ENCODE data around the gene IRGC.

The IRGC gene

GRCh38 chr19:43735957-43736356 lies 20.1 kb downstream of the IRGC start:
- no peak for TF ChIP-seq CTCF (conservative IDR thresholded peaks at IDR 0.05)
- no peak overlapping the region for H3K27ac ChIP-seq

DNA sequence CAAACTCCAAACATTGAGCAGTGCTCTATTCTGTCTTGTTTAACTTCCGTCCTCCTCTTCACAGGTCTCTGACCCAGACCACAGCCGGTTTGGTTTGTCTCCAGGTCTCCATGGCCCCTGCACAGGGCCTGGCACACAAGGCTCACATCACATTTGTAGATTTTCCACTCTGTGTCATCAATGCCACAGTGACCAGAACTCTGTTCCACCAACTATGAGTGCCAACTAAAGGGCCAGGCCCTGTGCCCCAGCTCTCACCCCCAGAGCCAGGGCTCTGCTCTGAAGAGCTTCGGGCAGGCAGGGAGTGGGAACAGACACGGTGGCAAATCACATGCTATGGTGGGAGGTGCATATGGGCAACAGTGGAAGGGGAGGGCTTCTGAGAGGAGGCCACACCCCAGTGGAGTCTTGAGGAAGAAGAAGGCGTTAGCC lies 22.9 kb downstream of the IRGC start:
- TF ChIP-seq CTCF (conservative IDR thresholded peaks at IDR 0.05) = no peak
- no peak overlapping the region for H3K27ac ChIP-seq

DNA sequence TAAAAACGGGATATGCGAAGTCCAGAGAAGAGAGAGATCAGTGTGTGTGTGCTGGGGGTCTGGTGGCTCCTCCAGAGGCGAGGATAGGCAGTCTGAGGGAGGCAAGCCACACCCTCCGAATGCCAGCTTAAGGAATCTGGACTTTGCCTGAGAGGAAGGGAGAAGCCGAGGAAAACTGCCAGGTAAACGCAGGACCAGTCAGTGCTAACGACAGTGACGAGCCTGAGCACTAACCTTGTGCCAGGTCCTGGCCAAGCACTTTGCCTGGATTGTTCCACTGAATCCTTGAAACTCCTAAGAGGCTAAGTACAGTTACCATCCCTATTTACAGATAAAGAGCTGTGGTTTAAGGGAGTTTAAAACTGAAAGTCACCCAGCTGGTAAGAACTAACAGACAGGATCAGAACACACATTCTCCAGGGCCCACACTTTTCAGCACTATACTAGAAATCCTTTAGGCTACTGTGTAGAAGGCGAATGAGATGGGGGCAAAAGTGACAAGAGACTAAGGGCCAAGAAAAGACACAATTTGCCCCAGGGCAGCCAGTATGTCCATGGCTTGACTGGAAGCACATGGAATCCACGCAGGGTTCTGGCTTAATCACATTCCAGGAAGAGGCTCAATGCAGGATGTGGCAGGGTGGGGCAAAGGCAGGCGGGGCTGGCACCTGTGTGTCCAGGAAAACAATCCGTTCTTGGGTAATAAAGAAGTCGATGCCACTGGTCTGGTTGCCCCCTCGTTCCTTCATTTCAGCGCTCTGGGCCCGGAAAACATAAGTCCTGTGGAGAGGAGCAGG lies 23.8 kb downstream of the IRGC start:
- no peak overlapping the region for H3K27ac ChIP-seq
- no peak for TF ChIP-seq CTCF (conservative IDR thresholded peaks at IDR 0.05)

- TF ChIP-seq CTCF (conservative IDR thresholded peaks at IDR 0.05) = no peak
Observed at GRCh38 chr19:43741075-43741825, 25.4 kb downstream of the IRGC start.

GRCh38 chr19:43743059-43743458 lies 27.2 kb downstream of the IRGC start:
- H3K27ac ChIP-seq = no peak overlapping the region
- TF ChIP-seq CTCF (conservative IDR thresholded peaks at IDR 0.05) = no peak

More at GRCh38 chr19:43741075-43741825, 25.4 kb downstream of the IRGC start:
- H3K27ac ChIP-seq = no peak overlapping the region

DNA sequence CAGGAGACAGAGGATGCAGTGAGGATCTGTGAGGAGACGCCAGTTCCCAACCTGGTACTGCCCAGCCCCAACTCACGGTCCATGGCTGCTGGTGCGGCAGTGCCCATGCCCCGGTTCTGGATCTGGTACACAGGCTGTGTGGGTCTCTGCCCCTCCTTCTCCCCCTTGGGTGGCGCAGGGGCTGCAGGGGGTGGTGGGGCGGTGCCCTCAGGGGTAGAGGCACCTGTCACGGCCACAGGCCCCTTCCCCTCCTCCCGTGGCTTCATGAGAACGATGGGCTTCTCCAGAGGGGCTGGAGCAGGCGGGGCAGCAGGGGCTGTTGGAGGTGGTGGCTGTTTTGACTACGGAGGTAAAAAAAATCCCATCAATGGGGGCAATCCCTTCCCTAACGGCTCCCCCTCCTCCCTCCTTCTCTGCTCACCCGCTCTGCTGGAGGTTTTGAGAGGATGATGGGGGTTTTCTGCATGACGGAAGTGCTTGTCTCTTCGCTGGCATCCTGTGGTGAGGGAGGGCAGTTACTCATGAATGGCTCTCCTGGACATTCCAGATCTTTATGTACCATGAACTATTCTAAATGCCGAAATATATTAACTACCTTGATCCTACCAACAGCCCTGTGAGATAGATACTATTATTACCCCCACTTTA lies 31.8 kb downstream of the IRGC start:
- no peak for TF ChIP-seq CTCF (conservative IDR thresholded peaks at IDR 0.05)
- H3K27ac ChIP-seq = no peak overlapping the region

DNA sequence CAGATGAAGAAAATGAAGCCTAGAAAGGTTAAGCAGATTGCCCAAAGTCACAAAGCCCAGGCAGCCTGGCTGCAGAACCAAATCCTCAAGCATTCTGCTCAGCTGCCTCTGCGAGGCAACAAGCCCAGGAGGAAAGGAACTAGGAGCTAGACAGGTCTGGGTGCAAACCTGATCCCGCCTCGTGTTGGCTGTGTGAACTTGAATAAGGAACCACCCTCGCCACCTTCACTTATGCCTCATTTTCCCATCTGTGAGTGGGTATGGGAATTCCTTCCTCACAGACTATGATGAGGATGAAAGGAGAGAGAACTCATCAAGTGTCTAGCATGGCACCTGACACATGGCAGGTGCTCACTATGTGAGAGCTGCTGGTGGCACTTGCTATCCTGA lies 32.3 kb downstream of the IRGC start:
- no peak overlapping the region for H3K27ac ChIP-seq

More for the DNA sequence above, 32.3 kb downstream of the IRGC start:
- TF ChIP-seq CTCF (conservative IDR thresholded peaks at IDR 0.05) = no peak
